SK-N-MC (cell line): ENCODE results near the gene NGRN.
A peak's percentile ranks its signal among the peaks of the same experiment; 100 is the strongest.
"Not testable (repeated sequence)": the region's sequence is repeated elsewhere in the genome, so short reads cannot be mapped to it uniquely, and the experiment has no call there.

Experiments
- DNase-seq: peaks from one replicate; pipeline ENCODE4 v3.0.0-alpha.2; 2011; ENCODE audit warnings: low read depth, low spot score
- H3K27ac ChIP-seq: fragments of 200-600 bp; sonication (generic); 2 replicates; pipeline ENCODE4 v1.5.1; 2016; ENCODE audit warnings: mixed run types
- H3K36me3 ChIP-seq: fragments of 200-600 bp; sonication (generic); 2 replicates; pipeline ENCODE4 v1.6.1; 2017; ENCODE audit warnings: antibody characterized with exemption, low read length, mixed read lengths; ENCODE audit not compliant: insufficient read depth
- H3K4me3 ChIP-seq: fragments of 200-600 bp; sonication (generic); 2 replicates; pipeline ENCODE4 v1.5.1; 2016
- H3K9ac ChIP-seq: fragments of 200-600 bp; sonication (generic); 2 replicates; pipeline ENCODE4 v1.8.0; 2017; ENCODE audit warnings: mixed run types, mixed read lengths; ENCODE audit not compliant: insufficient read length
- H3K9me3 ChIP-seq: fragments of 200-600 bp; sonication (generic); 2 replicates; pipeline ENCODE4 v1.6.1; 2017; ENCODE audit warnings: low read depth, mild to moderate bottlenecking, antibody characterized with exemption, low read length, moderate library complexity, mixed read lengths
- EZH2 ChIP-seq: fragments of 200-600 bp; sonication (generic); IDR thresholded peaks from one replicate; pipeline ENCODE4 v1.6.1; 2017; ENCODE audit warnings: antibody characterized with exemption
- FOXP2 ChIP-seq: optimal IDR thresholded peaks from 2 replicates; pipeline ENCODE3; 2011; ENCODE audit warnings: mild to moderate bottlenecking, moderate library complexity; ENCODE audit not compliant: insufficient read depth; ENCODE audit errors: extremely low read length, control extremely low read depth
- POLR2AphosphoS5 ChIP-seq: IDR thresholded peaks from 2 replicates; pipeline ENCODE4 v1.6.1; 2012; ENCODE audit warnings: mild to moderate bottlenecking, low read depth, low read length, borderline replicate concordance

NGRN gene

GRCh38 chr15:90300541-90300940, 35.1 kb downstream of the NGRN start:
- no peaks in the 10 kb centered on the region; the same call in 1 of the 2 replicates for H3K9me3 ChIP-seq
- 0 out of 2 replicates have a peak overlapping the region, but pooled peaks have one; percentile 19 for H3K27ac ChIP-seq
- TF ChIP-seq POLR2AphosphoS5 (no peak), FOXP2 (no peak), EZH2 (no peak)
- no peak overlapping the region for H3K9ac ChIP-seq
- DNase-seq: no peak
- H3K36me3 ChIP-seq: no peaks in the 10 kb centered on the region
- H3K4me3 ChIP-seq: no peak overlapping the region

GRCh38 chr15:90300988-90301706, 35.7 kb downstream of the NGRN start:
- TF ChIP-seq EZH2 (no peak), POLR2AphosphoS5 (no peak), FOXP2 (no peak)
- Histone ChIP-seq H3K9me3 (no peaks in the 10 kb centered on the region; the same call in 1 of the 2 replicates), H3K27ac (no peak overlapping the region), H3K9ac (no peak overlapping the region), H3K36me3 (no peaks in the 10 kb centered on the region), H3K4me3 (no peak overlapping the region)
- no peak for DNase-seq

GRCh38 chr15:90301707-90302300, 36.3 kb downstream of the NGRN start:
- no peak overlapping the region for H3K4me3 ChIP-seq

GRCh38 chr15:90305355-90305754, 39.9 kb downstream of the NGRN start:
- not testable (repeated sequence) for H3K9me3 ChIP-seq, DNase-seq, H3K9ac ChIP-seq, H3K4me3 ChIP-seq, H3K36me3 ChIP-seq, H3K27ac ChIP-seq

More at GRCh38 chr15:90301707-90302300, 36.3 kb downstream of the NGRN start:
- no peak overlapping the region for H3K27ac ChIP-seq
- H3K9ac ChIP-seq: no peak overlapping the region
- no peaks in the 10 kb centered on the region; the same call in 1 of the 2 replicates for H3K9me3 ChIP-seq
- no peak for DNase-seq
- H3K36me3 ChIP-seq: no peaks in the 10 kb centered on the region
- TF ChIP-seq FOXP2: no peak
- no peak for TF ChIP-seq EZH2
- TF ChIP-seq POLR2AphosphoS5: no peak

GRCh38 chr15:90305932-90306331, 40.5 kb downstream of the NGRN start:
- Histone ChIP-seq H3K9me3 (no peaks in the 10 kb centered on the region), H3K36me3 (no peaks in the 10 kb centered on the region), H3K9ac (no peak overlapping the region), H3K4me3 (no peak overlapping the region), H3K27ac (no peak overlapping the region)
- no peak for DNase-seq
- TF ChIP-seq FOXP2 (no peak), POLR2AphosphoS5 (no peak), EZH2 (no peak)

- 0 out of 2 replicates have a peak overlapping the region, but pooled peaks have one; percentile 10 for H3K4me3 ChIP-seq
- no peak overlapping the region for H3K27ac ChIP-seq
- H3K36me3 ChIP-seq: no peaks in the 10 kb centered on the region
- TF ChIP-seq EZH2 (no peak), FOXP2 (no peak), POLR2AphosphoS5 (no peak)
- no peaks in the 10 kb centered on the region for H3K9me3 ChIP-seq
- no peak overlapping the region for H3K9ac ChIP-seq
- no peak for DNase-seq
These were observed 41.1 kb downstream of the NGRN start for GRCh38 chr15:90306560-90306959.

- H3K9me3 ChIP-seq: no peaks in the 10 kb centered on the region
- H3K4me3 ChIP-seq: no peak overlapping the region
- H3K36me3 ChIP-seq: no peaks in the 10 kb centered on the region
- TF ChIP-seq FOXP2: no peak
- no peak for TF ChIP-seq EZH2
- TF ChIP-seq POLR2AphosphoS5: no peak
- no peak overlapping the region for H3K27ac ChIP-seq
- DNase-seq: no peak
- no peak overlapping the region for H3K9ac ChIP-seq
These were observed 42.2 kb downstream of the NGRN start for GRCh38 chr15:90307661-90308060.

GRCh38 chr15:90309020-90309419, 43.5 kb downstream of the NGRN start:
- H3K9me3 ChIP-seq: no peaks in the 10 kb centered on the region
- no peak overlapping the region for H3K27ac ChIP-seq
- H3K9ac ChIP-seq: no peak overlapping the region
- no peak for DNase-seq
- no peak for TF ChIP-seq POLR2AphosphoS5
- no peak for TF ChIP-seq FOXP2
- TF ChIP-seq EZH2: no peak
- no peak overlapping the region for H3K4me3 ChIP-seq
- H3K36me3 ChIP-seq: no peaks in the 10 kb centered on the region
